A673 (cell line): ENCODE results near the gene DNAJC30. TPM values are rescaled to one million over a fixed set of nuclear protein-coding genes. Genes with fewer than 3 reads are reported as not detected.

Experiments used
- BruUV-seq: library from RNA; stranded (reverse); fragments of 400-500 nt; replicated peaks from 2 replicates; lab custom pipeline; 2021; lab: Mats Ljungman, UMichigan
- CTCF ChIA-PET: fragments of 300-600 bp; sonication (Branson Sonifier 250); formaldehyde crosslinking; loops from one replicate; lab custom pipeline; 2022; ENCODE audit warnings: antibody characterized with exemption; lab: Charles Lee
- POLR2A ChIA-PET: fragments of 300-600 bp; sonication (Branson Sonifier 250); formaldehyde crosslinking; loops from one replicate; lab custom pipeline; 2022; ENCODE audit warnings: antibody characterized with exemption; ENCODE audit not compliant: low non-redundant PET; lab: Charles Lee
- DNase-seq: peaks from one replicate; pipeline ENCODE4 v3.0.0-alpha.2; 2015; ENCODE audit warnings: low spot score
- H3K27ac ChIP-seq: fragments of 200-600 bp; sonication (generic); 2 replicates; pipeline ENCODE4 v1.5.1; 2016; ENCODE audit warnings: mixed run types, low read depth, mild to moderate bottlenecking, mixed read lengths, antibody characterized with exemption, low read length; ENCODE audit not compliant: poor library complexity, severe bottlenecking
- H3K27me3 ChIP-seq: fragments of 200-600 bp; sonication (generic); replicated peaks from 2 replicates; pipeline ENCODE4 v1.6.1; 2017; ENCODE audit warnings: mixed run types, low read depth, mild to moderate bottlenecking, mixed read lengths, antibody characterized with exemption, low read length; ENCODE audit not compliant: insufficient read depth, poor library complexity
- H3K36me3 ChIP-seq: fragments of 200-600 bp; sonication (generic); 2 replicates; pipeline ENCODE4 v1.6.1; 2016; ENCODE audit warnings: mixed run types, mild to moderate bottlenecking, mixed read lengths, antibody characterized with exemption, low read length; ENCODE audit not compliant: insufficient read depth, poor library complexity, severe bottlenecking
- H3K4me1 ChIP-seq: fragments of 200-600 bp; sonication (generic); 2 replicates; pipeline ENCODE4 v1.6.1; 2017; ENCODE audit warnings: mixed run types, mild to moderate bottlenecking, mixed read lengths, antibody characterized with exemption, low read length; ENCODE audit not compliant: insufficient read depth, poor library complexity, severe bottlenecking
- H3K4me3 ChIP-seq: fragments of 200-600 bp; sonication (generic); 2 replicates; pipeline ENCODE4 v1.5.1; 2016; ENCODE audit warnings: low read depth, mixed run types, mild to moderate bottlenecking, mixed read lengths, low read length; ENCODE audit not compliant: poor library complexity, severe bottlenecking
- H3K9me3 ChIP-seq: fragments of 200-600 bp; sonication (generic); 2 replicates; pipeline ENCODE4 v1.6.1; 2016; ENCODE audit warnings: mixed run types, low read depth, mild to moderate bottlenecking, mixed read lengths, antibody characterized with exemption, low read length; ENCODE audit not compliant: poor library complexity, severe bottlenecking
- CTCF ChIP-seq: fragments of 300-800, 200-600 bp; sonication (generic); conservative IDR thresholded peaks from 2 replicates; pipeline ENCODE4 v1.5.1; 2017; ENCODE audit warnings: low read depth, mild to moderate bottlenecking, antibody characterized with exemption, low read length, moderate library complexity, mixed read lengths
- EZH2 ChIP-seq: fragments of 200-600 bp; sonication (generic); IDR thresholded peaks from 2 replicates; pipeline ENCODE4 v1.6.1; 2017; ENCODE audit warnings: borderline replicate concordance, low read depth, mild to moderate bottlenecking, mixed read lengths, antibody characterized with exemption, low read length; ENCODE audit not compliant: poor library complexity, severe bottlenecking
- intact Hi-C: fragments of 100-400 bp; cut with micrococcal nuclease; formaldehyde crosslinking; loops from one replicate; pipeline ENCODE4 v1.10.0; 2022; ENCODE audit not compliant: unreplicated experiment
- total RNA-seq: library from RNA; stranded (reverse); gene quantifications from 2 replicates; pipeline ENCODE4 v1.2.3, GENCODE V29; 2021

Gene DNAJC30
- total RNA-seq, 1 experiment from 2014 or later, result 11.8 TPM

DNA sequence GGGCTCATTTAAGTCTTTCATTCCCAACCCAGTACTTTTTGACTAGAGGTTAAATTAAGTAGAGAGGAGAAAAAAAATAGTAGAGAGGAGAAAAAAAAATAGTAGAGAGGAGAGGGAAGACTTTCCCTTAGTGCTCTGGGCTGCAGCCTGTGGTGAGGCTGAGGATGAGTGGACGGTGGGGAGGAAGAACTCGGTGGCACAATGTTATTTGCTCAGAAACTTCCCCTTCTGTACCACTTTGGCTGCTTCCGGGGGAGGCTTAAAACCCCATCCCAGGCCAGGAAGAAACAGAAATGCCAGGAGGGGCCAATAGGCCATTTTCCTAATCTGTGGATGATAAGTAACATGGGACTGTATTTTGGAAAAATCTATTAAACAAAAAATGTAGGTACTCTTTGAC is 44.3 kb downstream of the DNAJC30 start:
- BruUV-seq, result no TSS peak
- TF ChIP-seq CTCF, result no peak
- TF ChIP-seq EZH2, result no peak
- H3K4me3 ChIP-seq, result no peak overlapping the region
- H3K36me3 ChIP-seq, result no peaks in the 10 kb centered on the region
- H3K27me3 ChIP-seq, result no peaks in the 10 kb centered on the region
- no peak for DNase-seq
- no peaks in the 10 kb centered on the region for H3K9me3 ChIP-seq
- intact Hi-C loops, result no loop called here
- peaks cover 7% of the 10 kb centered on the region for H3K4me1 ChIP-seq
- ChIA-PET POLR2A (no interaction called here), CTCF (no interaction called here)
- no peak overlapping the region for H3K27ac ChIP-seq

GRCh38 chr7:73635428-73636200 is 47.6 kb downstream of the DNAJC30 start:
- Histone ChIP-seq H3K4me3 (no peak overlapping the region), H3K4me1 (peaks cover 7% of the 10 kb centered on the region), H3K27ac (no peak overlapping the region), H3K9me3 (no peaks in the 10 kb centered on the region), H3K27me3 (no peaks in the 10 kb centered on the region), H3K36me3 (no peaks in the 10 kb centered on the region)
- intact Hi-C loops, result loop anchor here (1.0 kb wide), 1 partner anchor 13 kb away; no protein-coding TSS in a partner anchor
- TF ChIP-seq EZH2 (no peak), CTCF (no peak)
- ChIA-PET POLR2A (interaction anchor here (0.9 kb wide), 1 partner anchor 11 kb away, joined by 3 read pairs; no protein-coding TSS in a partner anchor), CTCF (no interaction called here)
- no TSS peak for BruUV-seq
- no peak for DNase-seq

DNA sequence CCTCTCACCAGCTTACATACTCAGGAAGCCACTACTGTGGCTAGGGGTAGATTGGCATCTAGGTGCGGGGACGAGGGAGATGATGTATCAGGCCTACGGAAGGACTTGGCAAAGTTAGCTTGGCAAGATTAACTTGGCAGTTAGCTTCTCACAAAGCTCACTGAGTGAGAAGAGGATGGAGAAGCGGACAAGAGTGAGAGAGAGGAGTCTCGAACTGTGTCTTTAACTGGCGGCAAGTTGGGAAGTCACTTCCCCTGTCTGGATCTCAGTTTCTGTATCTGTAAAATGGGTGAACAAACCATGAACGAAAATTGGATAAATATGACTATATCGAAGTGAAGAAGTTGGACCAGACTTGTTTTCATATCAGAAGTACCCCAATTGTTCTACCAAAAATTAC is 49.4 kb downstream of the DNAJC30 start:
- no peaks in the 10 kb centered on the region for H3K36me3 ChIP-seq
- DNase-seq, result no peak
- no peaks in the 10 kb centered on the region for H3K27me3 ChIP-seq
- peaks cover 7% of the 10 kb centered on the region for H3K4me1 ChIP-seq
- no peak overlapping the region for H3K27ac ChIP-seq
- BruUV-seq, result no TSS peak
- no peak overlapping the region for H3K4me3 ChIP-seq
- CTCF ChIA-PET, result interaction anchor here (1.4 kb wide), 1 partner anchor 92 kb away, joined by 16 read pairs; no protein-coding TSS in a partner anchor
- TF ChIP-seq EZH2, result no peak
- TF ChIP-seq CTCF, result no peak
- intact Hi-C loops, result no loop called here
- no peaks in the 10 kb centered on the region for H3K9me3 ChIP-seq
- POLR2A ChIA-PET, result no interaction called here
